T-helper 9 cell (primary cell): ENCODE measurements around the gene RPS6KA5.

Experiments used
- DNase-seq: peaks from one replicate; pipeline ENCODE4 v3.0.0-alpha.2; 2020

The RPS6KA5 gene

GRCh38 chr14:90803249-90803648, 257.2 kb downstream of the RPS6KA5 start:
- DNase-seq, result no peak

- no peak for DNase-seq
These were observed 261.0 kb downstream of the RPS6KA5 start for GRCh38 chr14:90799420-90799819.

GRCh38 chr14:90797919-90798318, 262.5 kb downstream of the RPS6KA5 start:
- no peak for DNase-seq
